GM21717 (cell line): Measurements from ENCODE around the gene NAT8L.

Source experiments
- ATAC-seq: cut with Tn5 transposase; IDR thresholded peaks from one replicate; pipeline ENCODE4 v1.9.1; 2021; ENCODE audit warnings: mild to moderate bottlenecking, moderate library complexity; ENCODE audit not compliant: unreplicated experiment

Gene NAT8L

GRCh38 chr4:2062808-2063524 is 3.8 kb downstream of the NAT8L start:
- ATAC-seq = no peak

- ATAC-seq = no peak
Observed at GRCh38 chr4:2063557-2064275, 4.6 kb downstream of the NAT8L start.

- ATAC-seq = no peak
Observed at GRCh38 chr4:2064276-2064991, 5.3 kb downstream of the NAT8L start.

GRCh38 chr4:2065106-2065930 is 6.2 kb downstream of the NAT8L start:
- no peak for ATAC-seq

- no peak for ATAC-seq
Observed at GRCh38 chr4:2066011-2066551, 7.0 kb downstream of the NAT8L start.

- no peak for ATAC-seq
Observed at GRCh38 chr4:2066571-2067445, 7.7 kb downstream of the NAT8L start.

GRCh38 chr4:2067446-2068197 is 8.5 kb downstream of the NAT8L start:
- no peak for ATAC-seq

- no peak for ATAC-seq
Observed at GRCh38 chr4:2068198-2068470, 9.0 kb downstream of the NAT8L start.

GRCh38 chr4:2068566-2068965 is 9.4 kb downstream of the NAT8L start:
- ATAC-seq = no peak

- ATAC-seq = no peak
Observed at GRCh38 chr4:2069161-2069971, 10.2 kb downstream of the NAT8L start.

- no peak for ATAC-seq
Observed at GRCh38 chr4:2069986-2070385, 10.9 kb downstream of the NAT8L start.

- no peak for ATAC-seq
Observed at GRCh38 chr4:2070421-2071251, 11.5 kb downstream of the NAT8L start.

- ATAC-seq = no peak
Observed at GRCh38 chr4:2071252-2071911, 12.3 kb downstream of the NAT8L start.

- ATAC-seq = no peak
Observed at GRCh38 chr4:2071912-2072867, 13.1 kb downstream of the NAT8L start.

- no peak for ATAC-seq
Observed at GRCh38 chr4:2072971-2073807, 14.1 kb downstream of the NAT8L start.
